Measurements from ENCODE around the gene TBK1.
"Not testable (repeated sequence)": the region's sequence is repeated elsewhere in the genome, so short reads cannot be mapped to it uniquely, and the experiment has no call there.

The TBK1 gene

DNA sequence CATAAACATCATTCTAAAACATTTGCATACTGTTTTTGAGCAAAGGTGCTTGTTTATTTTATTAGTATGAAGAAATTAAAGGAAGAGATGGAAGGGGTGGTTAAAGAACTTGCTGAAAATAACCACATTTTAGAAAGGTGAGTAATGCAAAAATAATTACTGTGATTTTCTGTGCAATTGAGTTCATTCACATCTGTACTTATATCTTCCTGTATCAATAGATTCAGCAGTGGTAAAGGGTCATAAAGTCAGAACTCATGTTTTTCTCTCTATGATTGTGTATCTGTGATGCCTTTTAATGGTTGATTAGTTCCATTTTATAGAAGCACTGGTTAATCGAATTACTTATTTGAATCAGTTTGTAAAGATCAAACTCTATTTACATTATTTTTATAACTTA lies 46.0 kb downstream of the TBK1 start:
- DNase-seq, result no peak

DNA sequence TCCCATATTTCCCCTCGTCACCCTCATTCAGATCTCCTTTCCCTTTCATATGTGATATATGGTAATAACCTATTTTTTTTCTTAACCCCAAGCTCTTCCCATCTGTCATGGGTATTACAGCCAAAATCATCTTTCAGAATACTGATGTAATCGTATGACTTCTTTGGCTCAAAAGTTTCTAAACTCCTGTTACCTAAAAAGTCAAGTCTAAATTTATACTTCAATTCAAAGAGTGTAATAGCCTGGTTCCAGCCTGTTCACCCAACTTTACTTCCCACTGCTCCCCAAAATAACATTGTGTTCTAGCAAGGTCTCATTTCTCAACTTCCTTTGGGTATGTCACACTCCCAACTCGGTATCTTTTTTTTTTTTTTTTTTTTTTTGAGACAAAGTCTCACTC lies 48.5 kb downstream of the TBK1 start:
- DNase-seq, result no peak

DNA sequence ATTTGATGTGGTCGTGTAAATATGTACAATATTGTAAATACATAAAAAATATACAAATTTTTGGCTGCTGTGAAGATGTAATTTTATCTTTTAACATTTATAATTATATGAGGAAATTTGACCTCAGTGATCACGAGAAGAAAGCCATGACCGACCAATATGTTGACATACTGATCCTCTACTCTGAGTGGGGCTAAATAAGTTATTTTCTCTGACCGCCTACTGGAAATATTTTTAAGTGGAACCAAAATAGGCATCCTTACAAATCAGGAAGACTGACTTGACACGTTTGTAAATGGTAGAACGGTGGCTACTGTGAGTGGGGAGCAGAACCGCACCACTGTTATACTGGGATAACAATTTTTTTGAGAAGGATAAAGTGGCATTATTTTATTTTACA lies 49.6 kb downstream of the TBK1 start:
- DNase-seq, result no peak

DNA sequence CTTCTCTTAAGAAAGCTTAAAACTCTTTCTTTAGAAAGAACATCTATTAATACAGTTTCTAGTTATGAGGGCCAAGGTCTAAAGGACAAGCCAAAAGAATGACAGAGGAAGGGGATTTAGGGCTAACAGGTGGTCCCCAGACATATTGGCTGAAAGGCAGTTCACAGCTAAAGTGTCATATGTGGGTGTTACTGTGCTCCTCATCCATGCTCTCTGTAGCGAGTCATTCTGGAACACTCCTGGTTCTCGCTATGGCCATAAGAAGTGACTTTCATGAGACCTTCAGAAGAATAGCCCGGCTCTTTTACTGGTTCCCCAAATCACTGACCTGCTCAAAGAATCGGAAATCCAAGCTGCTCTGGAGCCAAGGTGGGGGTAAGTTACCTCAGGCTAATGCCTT lies 55.0 kb downstream of the TBK1 start:
- no peak for DNase-seq

DNA sequence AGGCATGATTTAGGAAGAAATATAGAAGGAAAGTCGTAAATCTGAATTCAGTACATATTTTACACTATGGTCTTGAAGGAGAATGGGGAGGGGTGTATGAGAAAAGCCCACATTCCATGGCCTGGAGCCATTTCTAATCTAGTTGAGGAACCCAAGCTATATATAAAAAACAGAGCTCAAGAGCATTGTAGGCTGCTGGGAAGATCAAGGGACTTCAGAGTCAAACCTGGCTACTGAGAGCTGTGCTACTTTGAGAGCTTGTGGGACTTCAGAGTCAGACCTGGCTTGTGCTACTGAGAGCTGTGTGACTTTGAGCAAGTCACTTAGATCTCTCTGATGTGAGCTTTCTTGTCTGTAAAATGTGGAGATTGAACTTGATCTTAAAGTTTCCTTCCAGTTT lies 58.7 kb downstream of the TBK1 start:
- no peak for DNase-seq

DNA sequence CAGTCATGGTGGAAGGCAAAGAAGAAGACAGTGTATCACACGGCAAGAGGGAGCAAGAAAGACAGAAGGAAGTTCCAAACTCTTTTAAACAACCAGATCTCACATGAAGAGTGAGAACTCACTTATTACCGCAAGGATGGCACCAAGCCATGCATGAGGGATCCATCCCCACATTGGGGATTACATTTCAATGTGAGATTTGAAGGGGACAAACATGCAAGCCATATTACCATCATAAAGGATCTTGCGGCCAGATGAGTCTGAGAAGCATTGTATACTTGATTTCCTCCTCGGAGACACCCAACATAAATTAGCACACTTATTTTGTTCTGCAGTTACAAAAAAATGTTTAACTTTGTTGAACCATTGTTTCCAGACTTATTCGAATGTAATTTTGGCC lies 66.5 kb downstream of the TBK1 start:
- no peak for DNase-seq

DNA sequence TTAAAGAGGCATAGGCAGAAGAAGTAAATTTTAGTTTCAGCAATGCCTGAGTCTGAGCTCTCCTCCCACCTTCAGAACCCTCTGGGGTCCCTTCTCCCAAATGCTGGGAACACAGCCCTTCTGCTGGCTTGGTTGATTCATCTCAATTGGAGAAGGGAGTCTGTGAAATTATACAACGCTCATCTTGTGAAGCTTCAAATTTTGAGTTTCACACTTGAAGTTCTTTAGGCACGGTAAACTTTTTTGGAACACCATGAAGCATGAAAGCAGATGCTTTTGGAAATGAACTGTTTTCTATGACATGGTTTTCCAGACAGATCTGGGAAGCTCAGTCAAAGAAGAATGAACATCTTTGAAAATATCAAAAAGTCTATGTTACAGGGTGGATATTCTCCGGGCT lies 69.9 kb downstream of the TBK1 start:
- no peak for DNase-seq

DNA sequence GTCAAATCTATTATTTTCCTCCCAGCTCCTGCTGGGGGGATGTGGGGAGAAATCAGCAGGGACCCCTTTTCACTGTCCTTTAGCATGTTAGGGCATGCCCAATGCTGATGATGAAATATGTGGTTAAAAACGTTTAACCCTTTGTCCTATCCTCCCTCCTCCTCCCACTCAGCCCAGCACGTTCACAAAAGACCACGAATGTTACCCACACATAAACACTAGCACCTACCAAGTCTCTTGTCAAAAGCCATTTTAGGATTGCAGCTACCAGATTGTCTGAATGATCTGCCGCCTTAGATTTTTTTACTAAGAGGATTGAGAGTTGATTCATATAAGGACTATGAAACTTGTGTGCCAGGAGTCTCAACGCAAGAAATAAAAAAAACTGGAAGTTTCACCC lies 70.4 kb downstream of the TBK1 start:
- no peak for DNase-seq

DNA sequence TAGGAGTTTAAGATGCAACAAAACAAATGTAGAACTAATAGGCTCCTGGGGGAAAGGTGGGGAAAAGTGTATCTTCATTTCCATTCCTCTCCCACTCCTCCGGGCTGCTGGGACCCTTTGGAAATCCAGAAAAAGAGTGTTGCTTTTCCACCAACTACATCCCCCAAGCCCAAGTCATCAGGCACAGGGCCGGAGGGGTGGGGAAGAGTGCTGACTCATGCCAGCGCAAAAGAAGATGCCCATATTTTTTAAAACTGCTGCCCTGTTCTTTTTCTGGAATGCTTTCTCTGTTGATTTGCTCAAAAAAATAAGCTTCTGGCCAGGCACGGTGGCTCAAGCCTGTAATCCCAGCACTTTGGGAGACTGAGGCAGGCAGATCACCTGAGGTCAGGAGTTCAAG lies 70.9 kb downstream of the TBK1 start:
- DNase-seq, result no peak

DNA sequence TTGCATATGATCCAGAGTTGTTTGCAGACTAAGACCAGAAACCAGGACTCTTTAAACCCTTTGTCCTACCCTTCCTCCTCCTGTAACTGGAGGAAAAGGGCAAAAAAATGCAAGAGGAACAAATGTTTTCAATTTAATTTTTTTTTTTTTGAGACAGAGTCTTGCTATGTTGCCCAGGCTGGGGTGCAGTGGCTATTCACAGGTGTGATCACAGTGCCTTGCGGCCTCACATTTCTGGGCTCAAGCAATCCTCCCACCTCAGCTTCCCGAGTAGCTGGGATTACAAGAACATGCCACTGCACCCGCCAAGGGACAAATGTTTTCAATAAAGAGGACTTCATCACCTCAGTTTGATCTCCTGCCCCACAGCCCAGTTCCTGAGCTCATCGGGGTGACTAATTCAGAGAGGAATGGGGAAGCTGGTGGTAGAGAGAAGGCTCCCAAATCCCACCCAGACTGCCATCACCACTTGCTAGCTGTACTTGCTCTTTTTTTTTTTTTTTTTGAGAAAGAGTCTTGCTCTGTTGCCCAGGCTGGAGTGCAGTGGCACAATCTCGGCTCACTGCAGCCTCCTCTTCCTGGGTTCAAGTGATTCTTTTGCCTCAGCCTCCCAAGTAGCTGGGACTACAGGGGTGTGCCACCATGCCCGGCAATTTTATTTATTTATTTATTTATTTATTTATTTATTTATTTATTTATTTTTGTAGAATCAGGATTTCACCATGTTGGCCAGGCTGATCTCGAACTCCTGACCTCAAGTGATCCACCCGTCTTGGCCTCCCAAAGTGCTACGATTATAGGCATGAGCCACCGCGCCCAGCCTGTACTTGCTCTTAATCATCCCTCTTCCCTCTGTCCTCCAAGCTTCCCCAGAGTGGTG lies 71.9 kb downstream of the TBK1 start:
- not testable (repeated sequence) for DNase-seq

DNA sequence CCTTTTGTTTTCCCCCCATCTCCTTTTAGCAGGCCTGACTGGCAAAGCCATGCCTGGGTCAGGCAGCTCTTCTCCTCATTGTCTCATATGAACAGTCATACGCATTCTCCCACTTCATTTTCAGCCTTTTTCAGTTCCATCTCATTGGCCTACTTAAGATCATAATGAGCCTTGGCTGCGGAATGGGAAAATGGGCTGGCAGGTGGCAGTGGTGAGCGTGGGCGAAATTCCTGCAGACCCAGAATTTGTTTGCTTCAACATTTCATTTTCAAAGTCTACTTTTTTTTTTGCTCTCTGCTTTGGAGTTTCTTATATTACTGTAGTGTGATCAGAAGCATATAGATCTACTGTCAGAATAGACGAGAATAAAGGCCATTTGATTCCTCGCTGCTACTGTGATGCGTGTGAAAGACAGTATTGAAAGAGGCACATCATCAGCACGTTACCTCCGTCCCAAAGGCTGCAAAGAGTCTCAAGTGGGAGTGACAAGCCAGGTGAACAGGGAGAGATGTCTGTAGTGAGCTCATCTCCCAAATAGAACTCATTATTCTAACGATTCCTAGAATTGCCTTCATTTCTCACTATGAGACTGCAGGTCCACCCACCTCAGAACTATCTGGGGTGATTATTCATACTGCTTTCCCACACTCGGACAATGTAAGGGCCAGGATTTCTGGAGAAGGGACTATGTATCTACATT lies 73.7 kb downstream of the TBK1 start:
- no peak for DNase-seq

DNA sequence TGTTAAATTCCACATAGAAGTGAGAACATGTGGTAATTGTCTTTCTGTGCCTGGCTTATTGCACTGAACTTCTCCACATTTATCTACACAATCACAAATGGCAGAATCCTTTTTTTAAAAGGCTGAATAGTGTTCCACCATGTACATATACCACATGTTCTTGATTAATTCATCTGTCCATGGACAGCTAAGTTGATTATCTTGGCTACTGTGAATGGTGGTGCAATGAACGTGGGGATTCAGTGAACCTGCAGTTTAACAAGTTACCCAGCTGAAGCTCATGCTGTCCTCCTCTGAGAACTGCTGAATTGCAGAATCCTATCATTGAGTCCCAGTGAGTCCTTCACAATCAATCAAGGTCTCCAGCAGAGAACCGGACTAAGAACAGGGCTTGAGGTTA lies 74.9 kb downstream of the TBK1 start:
- DNase-seq, result no peak

DNA sequence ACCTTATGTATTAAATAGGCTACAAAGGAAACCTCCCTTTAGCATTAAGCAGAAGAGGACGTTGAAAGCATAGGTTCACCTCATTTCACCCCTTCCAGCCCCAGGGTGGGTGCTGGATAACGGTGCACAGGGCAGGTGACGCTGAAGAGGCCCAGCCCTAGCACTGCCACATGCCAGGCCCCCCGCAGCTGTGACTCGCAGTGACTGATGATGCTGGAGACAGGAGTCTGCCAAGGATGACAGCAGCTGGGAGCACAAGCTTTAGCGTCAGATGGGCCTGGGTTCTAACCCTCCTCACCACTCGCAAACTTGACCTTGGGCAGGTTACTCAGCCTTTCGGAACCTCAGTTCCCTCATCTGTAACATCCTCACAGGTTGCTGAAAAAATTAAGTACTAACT lies 76.7 kb downstream of the TBK1 start:
- DNase-seq, result no peak

DNA sequence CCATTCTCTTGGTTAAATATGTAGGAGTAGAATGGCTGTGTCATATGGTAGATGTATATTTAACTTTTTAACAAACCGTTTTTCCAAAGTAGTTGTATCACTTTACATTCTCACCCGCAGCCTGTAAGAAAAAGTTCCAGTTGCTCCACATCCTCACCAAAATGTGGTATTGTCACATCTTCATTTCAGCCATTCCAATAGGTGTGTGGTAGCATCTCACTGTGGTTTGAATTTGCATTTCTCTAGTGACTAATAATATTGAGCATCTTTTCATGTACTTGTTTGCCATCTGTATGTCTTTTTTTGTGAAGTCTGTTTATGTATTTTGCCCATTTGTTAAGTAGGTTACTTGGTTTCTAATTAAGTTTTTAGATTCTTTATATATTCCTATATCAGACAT lies 78.6 kb downstream of the TBK1 start:
- no peak for DNase-seq

DNA sequence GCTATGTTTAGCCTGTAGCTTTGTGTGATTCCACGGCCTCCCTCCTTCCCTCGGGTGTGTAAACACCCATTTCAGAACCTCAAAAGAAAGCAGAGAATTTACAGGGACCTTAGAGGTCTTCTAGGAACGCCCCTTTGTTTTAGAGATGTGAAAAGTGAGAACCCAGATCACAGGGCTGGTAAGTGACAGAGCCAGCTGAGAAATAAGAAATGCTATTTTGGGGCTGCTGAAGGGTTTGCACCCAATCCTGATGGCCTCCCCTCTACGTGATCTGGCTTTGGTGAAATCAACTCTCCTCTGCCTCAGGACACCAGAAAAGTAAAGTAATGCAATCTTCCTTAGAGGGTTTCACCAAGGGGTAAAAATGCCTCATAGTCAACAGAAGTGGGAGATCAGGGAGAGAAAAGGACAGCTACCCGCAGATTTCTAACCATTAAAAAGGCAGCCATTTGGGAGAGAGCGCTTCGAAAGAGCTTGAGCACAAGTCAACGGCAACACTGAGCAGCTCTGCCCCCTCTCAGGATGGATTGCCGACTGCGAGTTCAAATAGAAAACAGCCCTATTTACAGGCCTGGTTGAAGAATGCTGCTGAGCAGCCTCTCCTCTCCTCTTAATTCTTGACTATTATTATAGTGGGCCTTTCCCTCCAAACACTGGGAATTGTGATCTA lies 79.9 kb downstream of the TBK1 start:
- no peak for DNase-seq

DNA sequence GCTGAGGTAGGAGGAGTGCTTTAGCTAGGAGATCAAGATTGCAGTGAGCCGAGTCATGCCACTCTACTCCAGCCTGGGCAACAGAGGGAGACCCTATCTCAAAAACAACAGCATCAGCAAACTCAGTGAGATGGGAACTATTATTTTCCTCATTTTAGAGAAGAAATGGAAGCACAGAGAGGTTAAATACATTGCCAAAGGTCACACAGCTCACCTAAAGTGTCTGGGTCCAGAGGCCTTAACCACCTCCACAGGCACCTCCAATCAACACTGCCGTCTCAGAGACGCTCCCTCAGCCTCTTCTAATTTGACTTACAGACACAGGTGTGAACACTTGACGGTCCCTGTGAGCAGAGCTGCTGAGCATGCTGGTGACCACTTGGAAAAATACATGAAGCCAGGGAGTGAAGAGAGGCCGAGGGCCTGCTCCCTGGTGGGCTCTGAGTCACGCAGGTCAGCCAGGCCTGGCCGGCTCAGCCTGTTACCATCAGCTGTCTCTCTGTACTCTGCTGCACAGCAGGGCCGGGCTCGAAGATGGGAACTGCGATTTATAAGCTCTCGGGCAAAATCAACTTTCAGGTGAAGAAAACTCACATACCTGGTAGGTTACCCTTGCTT lies 80.9 kb downstream of the TBK1 start:
- no peak for DNase-seq

DNA sequence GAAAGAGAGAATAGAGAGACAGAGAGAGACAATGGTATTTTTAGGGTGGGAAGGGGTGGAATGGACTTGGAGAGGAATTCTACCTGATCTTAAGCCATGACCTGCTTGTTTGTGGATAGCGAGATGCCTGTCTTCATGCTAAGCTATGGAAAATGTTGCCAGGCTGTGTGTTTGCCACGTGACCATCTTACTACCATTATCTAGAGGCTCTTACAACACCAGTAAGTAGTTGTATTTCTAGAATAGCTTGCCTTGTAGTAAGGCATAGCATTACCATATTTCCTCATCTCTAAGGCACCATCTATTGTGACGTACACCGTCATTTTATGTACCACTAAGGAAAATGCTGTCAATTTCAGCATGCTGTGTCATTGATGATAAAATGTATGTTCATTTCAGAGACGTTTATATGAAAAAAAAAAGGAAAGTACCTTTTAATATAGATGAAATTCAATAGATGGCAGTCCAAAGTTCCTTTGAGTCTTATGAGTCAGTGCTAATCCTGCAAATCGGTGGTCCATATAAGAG lies 82.8 kb downstream of the TBK1 start:
- no peak for DNase-seq

DNA sequence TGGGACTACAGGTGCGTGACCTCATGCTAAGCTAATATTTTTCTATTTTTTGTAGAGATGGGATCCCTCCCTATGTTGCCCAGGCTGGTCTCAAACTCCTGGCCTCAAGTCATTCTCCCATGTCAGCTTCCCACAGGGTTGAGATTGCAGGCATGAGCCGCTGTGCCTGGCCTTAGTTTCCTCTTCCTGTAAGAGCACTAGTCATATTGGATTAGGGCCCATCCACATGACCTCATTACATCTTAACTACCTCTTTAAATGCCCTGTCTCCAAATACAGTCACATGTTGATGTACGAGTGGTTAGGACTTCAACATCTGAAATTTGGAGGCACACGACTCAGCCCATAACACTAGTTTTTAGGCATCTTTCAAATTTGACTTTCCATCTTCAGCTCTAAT lies 86.2 kb downstream of the TBK1 start:
- DNase-seq, result no peak

DNA sequence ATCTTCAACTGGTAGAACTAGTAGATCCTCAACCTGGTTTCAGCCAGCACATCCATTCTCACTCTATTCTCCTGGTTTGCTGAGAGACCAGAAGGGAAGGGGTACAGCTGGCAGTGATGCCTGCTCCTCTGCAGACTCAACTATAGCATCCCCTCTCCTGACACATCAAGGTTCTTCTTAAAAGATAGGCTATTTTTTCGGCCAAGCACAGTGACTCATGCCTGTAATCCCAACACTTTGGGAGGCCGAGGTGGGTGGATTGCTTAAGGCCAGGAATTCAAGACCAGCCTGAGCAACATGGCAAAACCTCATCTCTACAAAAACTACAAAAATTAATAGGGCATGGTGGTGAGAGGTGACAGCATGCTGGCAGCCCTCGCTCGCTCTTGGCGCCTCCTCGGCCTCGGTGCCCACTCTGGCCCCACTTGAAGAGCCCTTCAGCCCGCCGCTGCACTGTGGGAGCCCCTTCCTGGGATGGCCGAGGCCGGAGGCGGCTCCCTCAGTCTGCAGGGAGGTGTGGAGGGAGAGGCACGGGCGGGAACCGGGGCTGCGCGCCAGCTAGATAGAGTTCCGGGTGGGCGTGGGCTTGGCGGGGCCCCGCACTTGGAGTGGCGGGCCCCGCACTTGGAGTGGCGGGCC lies 90.6 kb downstream of the TBK1 start:
- not testable (repeated sequence) for DNase-seq

DNA sequence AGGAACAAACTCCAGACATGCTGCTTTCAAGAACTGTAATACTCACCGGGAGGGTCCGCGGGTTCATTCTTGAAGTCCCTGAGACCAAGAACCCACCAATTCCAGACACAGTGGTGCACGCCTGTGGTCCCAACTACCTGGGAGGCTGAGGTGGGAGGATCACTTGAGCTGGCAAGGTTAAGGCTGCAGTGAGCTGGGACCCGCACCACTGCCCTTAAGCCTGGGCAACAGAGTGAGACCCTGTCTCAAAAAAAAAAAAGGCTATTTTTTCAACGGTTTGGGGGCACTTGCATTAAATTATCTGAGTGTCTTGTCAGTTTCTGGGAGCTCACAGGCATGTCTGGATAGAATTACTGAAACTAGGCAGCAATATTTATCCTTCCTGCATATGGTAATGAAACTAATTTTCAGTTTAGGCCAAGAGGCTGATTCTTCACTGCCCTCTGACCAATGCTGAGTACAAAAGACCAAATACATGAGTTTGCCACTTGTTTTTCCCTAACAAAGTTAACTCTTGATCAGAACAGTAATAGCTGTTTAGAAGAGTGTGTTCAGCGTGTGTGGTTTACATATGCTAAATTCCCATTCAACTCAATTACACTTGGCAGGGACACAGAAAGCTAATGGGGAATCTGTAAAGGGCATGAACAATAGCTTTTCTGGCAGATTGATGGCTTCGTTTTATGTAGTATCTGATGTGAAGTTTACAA lies 92.6 kb downstream of the TBK1 start:
- no peak for DNase-seq

DNA sequence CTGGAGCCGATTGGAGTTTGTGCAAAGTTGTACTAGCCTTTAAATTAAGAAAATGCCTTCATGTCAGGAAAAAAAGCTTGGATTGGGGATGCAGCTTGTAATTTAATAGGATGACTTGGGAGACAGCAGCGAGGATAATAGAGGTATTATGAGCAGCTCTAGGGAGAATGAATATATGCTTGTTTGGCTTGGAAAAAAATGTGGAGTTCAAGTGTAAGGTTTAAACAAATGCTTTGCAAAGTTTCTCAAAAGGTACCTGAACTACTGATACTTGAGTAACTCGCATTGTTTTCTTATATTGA lies 93.1 kb downstream of the TBK1 start:
- DNase-seq, result no peak

DNA sequence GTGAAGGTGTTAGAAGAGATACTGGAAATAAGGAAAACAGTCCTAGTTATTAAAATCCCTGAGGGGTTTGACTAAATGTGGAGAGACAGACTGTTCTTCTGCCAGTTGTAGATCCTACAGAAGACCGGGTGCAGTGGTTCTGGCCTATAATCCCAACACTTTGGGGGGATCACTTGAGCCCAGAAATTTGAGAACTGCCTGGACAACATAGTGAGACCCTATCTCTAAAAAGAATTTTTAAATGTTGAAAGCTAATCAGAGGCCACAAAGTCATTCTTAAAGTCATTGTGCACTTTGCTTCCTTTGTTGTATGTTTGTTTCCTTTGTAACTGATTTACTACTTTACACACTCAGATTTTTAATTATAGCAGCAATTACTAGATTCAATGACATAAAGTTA lies 97.2 kb downstream of the TBK1 start:
- DNase-seq, result no peak
